Fibroblast of mammary gland (primary cell): ENCODE measurements around the gene IFNL4.
A peak's percentile ranks its signal among the peaks of the same experiment; 100 is the strongest.

Experiments
- DNase-seq: peaks from one replicate; pipeline ENCODE4 v3.0.0-alpha.2; 2010; ENCODE audit warnings: low read depth
- H3K4me3 ChIP-seq: 2 replicates; pipeline ENCODE4 v1.5.1; 2011; ENCODE audit warnings: low read depth, mild to moderate bottlenecking, low read length, moderate library complexity; ENCODE audit not compliant: control insufficient read depth
- TF ChIP-seq, protein P1 (sequence below): conservative IDR thresholded peaks from 2 replicates; pipeline ENCODE4 v1.5.1; 2011; ENCODE audit warnings: low read depth, low read length, inconsistent platforms; ENCODE audit not compliant: control insufficient read depth, insufficient read depth

The IFNL4 gene

DNA sequence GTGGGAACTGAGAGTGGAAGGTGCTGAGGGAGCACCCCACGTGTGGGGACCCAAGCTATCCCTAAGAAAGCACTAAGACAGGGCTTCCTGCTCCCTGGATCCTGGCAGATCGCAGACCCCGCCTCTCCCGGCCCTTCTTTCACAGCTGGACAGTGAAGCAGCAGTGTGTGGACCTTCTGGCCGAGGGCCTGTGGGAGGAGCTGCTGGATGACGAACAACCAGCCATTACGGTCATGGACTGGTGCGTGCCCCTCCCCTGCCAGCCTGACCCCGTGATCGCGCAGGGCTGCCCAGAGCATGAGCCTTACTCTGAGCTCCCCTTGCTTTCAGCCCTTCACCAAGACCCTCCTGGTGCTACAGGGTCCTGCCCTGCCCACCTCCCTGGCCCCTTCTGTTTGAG lies 49.6 kb downstream of the IFNL4 start:
- peak; percentile 73 for DNase-seq
- TF ChIP-seq, protein P1, sequence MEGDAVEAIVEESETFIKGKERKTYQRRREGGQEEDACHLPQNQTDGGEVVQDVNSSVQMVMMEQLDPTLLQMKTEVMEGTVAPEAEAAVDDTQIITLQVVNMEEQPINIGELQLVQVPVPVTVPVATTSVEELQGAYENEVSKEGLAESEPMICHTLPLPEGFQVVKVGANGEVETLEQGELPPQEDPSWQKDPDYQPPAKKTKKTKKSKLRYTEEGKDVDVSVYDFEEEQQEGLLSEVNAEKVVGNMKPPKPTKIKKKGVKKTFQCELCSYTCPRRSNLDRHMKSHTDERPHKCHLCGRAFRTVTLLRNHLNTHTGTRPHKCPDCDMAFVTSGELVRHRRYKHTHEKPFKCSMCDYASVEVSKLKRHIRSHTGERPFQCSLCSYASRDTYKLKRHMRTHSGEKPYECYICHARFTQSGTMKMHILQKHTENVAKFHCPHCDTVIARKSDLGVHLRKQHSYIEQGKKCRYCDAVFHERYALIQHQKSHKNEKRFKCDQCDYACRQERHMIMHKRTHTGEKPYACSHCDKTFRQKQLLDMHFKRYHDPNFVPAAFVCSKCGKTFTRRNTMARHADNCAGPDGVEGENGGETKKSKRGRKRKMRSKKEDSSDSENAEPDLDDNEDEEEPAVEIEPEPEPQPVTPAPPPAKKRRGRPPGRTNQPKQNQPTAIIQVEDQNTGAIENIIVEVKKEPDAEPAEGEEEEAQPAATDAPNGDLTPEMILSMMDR, result no peak
- H3K4me3 ChIP-seq, result no peak overlapping the region

DNA sequence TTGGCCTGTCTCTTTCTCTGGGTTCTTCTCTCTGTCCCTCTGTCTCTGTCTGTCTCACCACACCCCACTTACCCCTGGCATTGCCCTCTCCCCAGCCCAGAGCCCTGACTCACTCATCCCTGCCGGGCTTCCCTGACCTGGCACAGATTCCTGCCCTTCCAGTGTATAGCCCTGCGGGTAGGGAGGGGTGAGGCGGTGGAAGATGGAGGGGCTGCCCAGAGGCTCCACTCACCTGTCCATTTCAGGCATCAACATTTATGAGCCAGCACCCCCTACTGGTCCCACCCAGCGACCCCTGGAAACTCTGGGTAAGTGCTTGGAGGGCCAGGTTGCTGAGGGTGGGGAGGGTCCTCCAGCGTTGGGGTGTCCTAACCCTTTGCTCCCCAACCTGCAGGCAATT lies 50.8 kb downstream of the IFNL4 start:
- H3K4me3 ChIP-seq, result no peak overlapping the region
- DNase-seq, result no peak
- TF ChIP-seq, protein P1, result peak; percentile 2

DNA sequence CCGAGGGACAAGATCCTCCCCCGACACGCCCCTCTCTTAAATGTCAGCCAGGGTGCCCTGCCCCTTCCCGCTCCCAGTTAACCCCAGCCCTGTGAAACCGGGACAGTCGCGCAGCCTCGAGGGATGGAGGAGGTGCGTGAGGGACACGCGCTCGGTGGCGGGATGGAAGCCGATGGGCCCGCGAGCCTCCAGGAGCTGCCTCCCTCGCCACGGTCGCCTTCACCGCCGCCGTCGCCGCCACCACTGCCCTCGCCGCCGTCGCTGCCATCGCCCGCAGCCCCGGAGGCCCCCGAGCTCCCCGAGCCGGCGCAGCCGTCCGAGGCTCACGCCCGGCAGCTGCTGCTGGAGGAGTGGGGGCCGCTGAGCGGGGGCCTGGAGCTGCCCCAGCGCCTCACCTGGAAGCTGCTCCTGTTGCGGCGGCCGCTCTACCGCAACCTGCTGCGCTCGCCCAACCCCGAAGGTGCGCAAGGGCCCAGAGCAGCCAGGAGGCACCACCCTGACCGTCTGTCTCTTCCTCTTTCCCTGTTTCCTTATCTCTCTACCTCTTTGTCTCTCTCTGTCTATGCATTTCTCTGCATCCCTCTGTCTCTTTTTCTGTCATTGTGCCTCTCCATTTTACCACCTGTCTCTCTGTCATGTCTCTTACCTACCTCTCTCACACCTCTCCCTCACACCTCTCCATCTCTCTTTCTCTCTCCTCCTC lies 51.6 kb downstream of the IFNL4 start, which contains the start of gene NCCRP1:
NCCRP1 (plus strand) TSS at position 105 of the 703 bp plus-strand sequence; CDS start at position 124, 19 bp downstream.
- no peak for DNase-seq
- no peak within 1 kb of the TSS for H3K4me3 ChIP-seq

DNA sequence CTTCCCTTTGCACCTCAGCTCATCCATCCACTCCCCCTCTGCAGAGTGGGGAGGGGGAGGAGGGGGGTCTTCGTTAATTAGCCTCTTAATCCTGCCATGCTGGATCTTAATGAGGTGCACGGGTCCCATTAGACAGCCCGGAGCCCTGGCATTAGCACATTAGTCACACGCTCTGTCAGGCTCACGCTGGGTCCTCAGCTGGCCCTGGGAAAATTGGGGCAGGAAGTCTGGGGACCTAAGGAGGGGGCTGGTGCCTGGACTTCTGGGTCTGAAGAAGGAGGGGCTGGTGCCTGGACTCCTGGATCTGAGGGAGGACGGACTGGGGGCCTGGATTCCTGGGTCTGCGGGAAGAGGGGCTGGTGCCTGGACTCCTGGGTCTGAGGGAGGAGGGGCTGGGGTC lies 52.3 kb downstream of the IFNL4 start:
- TF ChIP-seq, protein P1, result no peak
- DNase-seq, result no peak
- H3K4me3 ChIP-seq, result no peak overlapping the region

More for the DNA sequence above, 51.6 kb downstream of the IFNL4 start, which contains the start of gene NCCRP1:
- TF ChIP-seq, protein P1, result no peak
